ENCODE measurements around the gene MED25.

DNA sequence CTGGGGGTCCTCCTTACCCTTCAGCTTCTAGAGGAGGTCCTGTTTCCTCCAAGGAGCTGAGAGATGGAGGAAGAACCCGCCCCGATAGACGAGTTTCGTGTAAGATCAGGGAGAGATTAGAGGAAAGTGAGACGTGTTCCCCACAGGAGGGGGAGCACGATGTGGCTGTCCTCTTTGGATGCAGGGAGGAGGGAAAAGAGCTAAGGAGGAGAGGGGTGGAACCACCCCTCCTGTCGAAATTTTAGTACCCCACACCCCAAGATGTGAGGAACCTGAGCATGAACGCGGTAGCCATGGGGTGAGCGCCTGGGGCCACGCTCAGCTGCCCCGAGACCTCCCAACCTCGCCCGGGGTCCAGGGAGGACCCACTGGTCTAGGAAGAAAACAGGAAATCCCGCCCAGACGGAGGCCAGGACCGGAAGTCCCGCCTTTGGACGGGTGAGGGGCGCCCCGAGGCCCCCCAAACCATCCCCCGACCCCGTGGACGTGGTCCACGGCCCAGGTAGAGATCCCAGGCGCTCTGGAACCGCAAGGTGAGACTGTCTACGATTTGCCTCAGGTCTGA is 57.9 kb downstream of the MED25 start:
- TF ChIP-seq, protein P1, sequence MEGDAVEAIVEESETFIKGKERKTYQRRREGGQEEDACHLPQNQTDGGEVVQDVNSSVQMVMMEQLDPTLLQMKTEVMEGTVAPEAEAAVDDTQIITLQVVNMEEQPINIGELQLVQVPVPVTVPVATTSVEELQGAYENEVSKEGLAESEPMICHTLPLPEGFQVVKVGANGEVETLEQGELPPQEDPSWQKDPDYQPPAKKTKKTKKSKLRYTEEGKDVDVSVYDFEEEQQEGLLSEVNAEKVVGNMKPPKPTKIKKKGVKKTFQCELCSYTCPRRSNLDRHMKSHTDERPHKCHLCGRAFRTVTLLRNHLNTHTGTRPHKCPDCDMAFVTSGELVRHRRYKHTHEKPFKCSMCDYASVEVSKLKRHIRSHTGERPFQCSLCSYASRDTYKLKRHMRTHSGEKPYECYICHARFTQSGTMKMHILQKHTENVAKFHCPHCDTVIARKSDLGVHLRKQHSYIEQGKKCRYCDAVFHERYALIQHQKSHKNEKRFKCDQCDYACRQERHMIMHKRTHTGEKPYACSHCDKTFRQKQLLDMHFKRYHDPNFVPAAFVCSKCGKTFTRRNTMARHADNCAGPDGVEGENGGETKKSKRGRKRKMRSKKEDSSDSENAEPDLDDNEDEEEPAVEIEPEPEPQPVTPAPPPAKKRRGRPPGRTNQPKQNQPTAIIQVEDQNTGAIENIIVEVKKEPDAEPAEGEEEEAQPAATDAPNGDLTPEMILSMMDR (conservative IDR thresholded peaks at IDR 0.05; ENCODE audit: low read length) = no peak
- no peak for TF ChIP-seq EZH2phosphoT487 (IDR thresholded peaks at IDR 0.05; ENCODE audit: borderline replicate concordance)

Data from Loucy (cell line).